K562 (cell line): ENCODE results near the gene HPD. TPM values are rescaled to one million over a fixed set of nuclear protein-coding genes. Genes with fewer than 3 reads are reported as not detected.

Experiments used
- CHD2 ChIP-seq: IDR thresholded peaks from 2 replicates; pipeline ENCODE4 v1.6.1; 2011; ENCODE audit warnings: low read depth, low read length
- DPF2 ChIP-seq: fragments of 450-650 bp; IDR thresholded peaks from 2 replicates; pipeline ENCODE4 v1.6.1; 2016
- EP300 ChIP-seq: IDR thresholded peaks from 2 replicates; pipeline ENCODE4 v1.6.1; 2012; ENCODE audit warnings: low read length, improper control_type of control experiment
- NFIX ChIP-seq: fragments of 250-450 bp; sonication (Bioruptor Pico); IDR thresholded peaks from 2 replicates; pipeline ENCODE4 v1.4.0; 2020; ENCODE audit warnings: low read depth, mild to moderate bottlenecking, moderate library complexity
- NFRKB ChIP-seq: fragments of 450-650 bp; IDR thresholded peaks from 2 replicates; pipeline ENCODE4 v1.6.1; 2016; ENCODE audit warnings: low read depth
- PHB ChIP-seq: fragments of 250-450 bp; sonication (Bioruptor Pico); IDR thresholded peaks from 2 replicates; pipeline ENCODE4 v1.5.0; 2021
- SMARCC2 ChIP-seq: fragments of 450-650 bp; IDR thresholded peaks from 2 replicates; pipeline ENCODE4 v1.6.1; 2017; ENCODE audit warnings: antibody characterized with exemption, moderate library complexity, mild to moderate bottlenecking, low read depth
- SRSF1 ChIP-seq: fragments of 200-400 bp; formaldehyde crosslinking; IDR thresholded peaks from 2 replicates; pipeline ENCODE4 v1.6.1; 2017; ENCODE audit warnings: mild to moderate bottlenecking, low read depth, low read length, moderate library complexity
- U2AF2 ChIP-seq: fragments of 200-400 bp; formaldehyde crosslinking; optimal IDR thresholded peaks from 2 replicates; pipeline ENCODE3; 2017; ENCODE audit warnings: low read depth, mild to moderate bottlenecking, low read length
- ZNF134 ChIP-seq: fragments of 250-450 bp; sonication (Bioruptor Pico); conservative IDR thresholded peaks from 2 replicates; pipeline ENCODE4 v1.4.0; 2020
- ZNF174 ChIP-seq: fragments of 250-450 bp; sonication (Bioruptor Pico); IDR thresholded peaks from 2 replicates; pipeline ENCODE4 v1.4.0; 2020; ENCODE audit warnings: mild to moderate bottlenecking
- ZNF668 ChIP-seq: fragments of 250-450 bp; sonication (Bioruptor Pico); IDR thresholded peaks from 2 replicates; pipeline ENCODE4 v1.8.0; 2022; ENCODE audit warnings: mild to moderate bottlenecking, inconsistent platforms
- ZNF778 ChIP-seq: fragments of 450-650 bp; formaldehyde crosslinking; IDR thresholded peaks from 2 replicates; pipeline ENCODE4 v1.4.0; 2020; ENCODE audit warnings: mild to moderate bottlenecking, moderate library complexity
- ZNF79 ChIP-seq: fragments of 250-450 bp; sonication (Bioruptor Pico); IDR thresholded peaks from 2 replicates; pipeline ENCODE4 v1.4.0; 2020; ENCODE audit warnings: low read depth, mild to moderate bottlenecking, moderate library complexity
- polyA plus RNA-seq, 8 experiments: library from polyadenylated mRNA; depleted of rRNA in 4 of 8; stranded (reverse) in 5 of 8; unstranded in 3 of 8; fragments of >200 nt; fragmentation: Nextera tagmentation in 2 of 8; fragmentation: Illumina TruSeq in 1 of 8; extraction: Ambion mirVana in 2 of 8; extraction: Trizol in 1 of 8; gene quantifications; 2 replicates each; pipeline versions ENCODE4 v1.2.1 to v1.2.3, GENCODE V29; 2011 to 2014; ENCODE audit warnings: inconsistent platforms in 1 of 8, missing spikeins in 1 of 8
- total RNA-seq, 7 experiments: library from RNA; depleted of rRNA in 6 of 7; stranded (reverse); fragments of >200 nt in 6 of 7; fragmentation: Illumina TruSeq in 2 of 7; extraction: Trizol in 2 of 7; gene quantifications; 2 replicates each; pipeline versions ENCODE4 v1.2.1 to v1.2.3, GENCODE V29; 2011 to 2021; ENCODE audit warnings: low replicate concordance in 1 of 7
- TF ChIP-seq, protein P1 (sequence below), 2 experiments: fragments of 450-650 bp in 1 of 2; sonication (generic) in 1 of 2; formaldehyde crosslinking; conservative IDR thresholded peaks; 2 replicates each; pipeline versions ENCODE4 v1.4.0 to v1.8.1; 2020 to 2022; ENCODE audit warnings: mild to moderate bottlenecking in 1 of 2, missing genetic modification reagents in 1 of 2
- TF ChIP-seq, protein P2 (sequence below): fragments of 450-650 bp; formaldehyde crosslinking; IDR thresholded peaks from 2 replicates; pipeline ENCODE4 v1.4.0; 2022; ENCODE audit warnings: missing genetic modification characterization
- TF ChIP-seq, protein P3 (sequence below): fragments of 250-450 bp; sonication (Bioruptor Pico); IDR thresholded peaks from 2 replicates; pipeline ENCODE4 v1.8.0; 2021; ENCODE audit warnings: moderate library complexity, mild to moderate bottlenecking, inconsistent platforms

HPD gene
- total and polyA plus RNA-seq, 9 of the 15 experiments (the other 6 are each of a cell fraction or from before 2014, with no cell fraction given): 0.06 to 0.29 (median 0.07) TPM; not detected in 4

DNA sequence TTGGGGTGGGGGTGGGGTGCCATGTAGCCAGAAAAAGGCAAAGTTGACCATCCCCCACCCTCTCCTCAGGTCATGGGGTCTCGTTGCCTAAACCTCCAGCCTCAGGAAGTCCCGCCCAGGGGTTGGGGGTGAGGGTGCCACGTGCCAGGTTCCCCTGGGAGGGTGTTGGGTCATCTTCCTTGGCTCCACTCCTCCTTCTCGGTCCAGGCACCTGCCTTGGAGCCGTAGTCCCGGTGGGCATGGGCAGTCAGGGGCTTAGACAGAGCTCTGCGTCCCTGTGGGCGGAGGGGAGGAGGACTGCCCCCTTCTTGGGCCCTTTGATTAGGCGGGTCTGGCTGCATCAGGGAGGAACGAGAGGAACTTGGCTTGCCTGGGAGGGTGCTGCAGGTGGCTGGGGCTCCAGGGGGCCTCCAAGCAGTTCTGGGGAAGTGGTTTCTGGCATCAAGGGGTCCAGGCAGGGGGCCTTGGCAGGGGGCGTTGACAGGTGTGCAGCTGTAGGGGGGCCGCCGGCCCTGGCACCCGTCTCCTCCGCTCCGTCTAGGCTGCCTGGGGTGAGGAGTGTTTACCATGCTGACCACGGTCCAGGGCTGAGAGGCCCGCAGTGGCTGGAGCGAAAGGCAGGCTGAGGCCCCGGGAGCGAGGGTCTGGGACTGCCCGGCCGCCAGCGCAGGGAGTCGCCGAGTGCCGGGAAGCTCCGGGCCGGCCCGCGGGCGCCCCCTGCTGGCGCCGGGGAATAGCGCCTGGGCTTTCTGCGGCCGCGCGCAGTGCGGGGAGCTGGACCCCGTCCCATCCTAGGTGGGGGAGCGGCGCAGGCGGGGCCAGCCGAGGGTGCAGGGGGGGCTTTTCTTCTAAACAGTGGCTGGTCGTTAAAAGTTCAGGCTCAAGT is 47.0 kb downstream of the HPD start (continued):
- no peak for TF ChIP-seq U2AF2
- TF ChIP-seq ZNF134 (CRISPR knock-in tag): no peak
- no peak for TF ChIP-seq NFIX
- TF ChIP-seq DPF2: no peak
- no peak for TF ChIP-seq ZNF778
- TF ChIP-seq, protein P1, sequence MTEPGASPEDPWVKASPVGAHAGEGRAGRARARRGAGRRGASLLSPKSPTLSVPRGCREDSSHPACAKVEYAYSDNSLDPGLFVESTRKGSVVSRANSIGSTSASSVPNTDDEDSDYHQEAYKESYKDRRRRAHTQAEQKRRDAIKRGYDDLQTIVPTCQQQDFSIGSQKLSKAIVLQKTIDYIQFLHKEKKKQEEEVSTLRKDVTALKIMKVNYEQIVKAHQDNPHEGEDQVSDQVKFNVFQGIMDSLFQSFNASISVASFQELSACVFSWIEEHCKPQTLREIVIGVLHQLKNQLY (CRISPR knock-in tag; conservative IDR thresholded peaks at IDR 0.05): no peak
- no peak for TF ChIP-seq SRSF1
- TF ChIP-seq NFRKB: no peak
- TF ChIP-seq SMARCC2: no peak
- TF ChIP-seq EP300: no peak
- TF ChIP-seq ZNF79: no peak
- TF ChIP-seq, protein P2, sequence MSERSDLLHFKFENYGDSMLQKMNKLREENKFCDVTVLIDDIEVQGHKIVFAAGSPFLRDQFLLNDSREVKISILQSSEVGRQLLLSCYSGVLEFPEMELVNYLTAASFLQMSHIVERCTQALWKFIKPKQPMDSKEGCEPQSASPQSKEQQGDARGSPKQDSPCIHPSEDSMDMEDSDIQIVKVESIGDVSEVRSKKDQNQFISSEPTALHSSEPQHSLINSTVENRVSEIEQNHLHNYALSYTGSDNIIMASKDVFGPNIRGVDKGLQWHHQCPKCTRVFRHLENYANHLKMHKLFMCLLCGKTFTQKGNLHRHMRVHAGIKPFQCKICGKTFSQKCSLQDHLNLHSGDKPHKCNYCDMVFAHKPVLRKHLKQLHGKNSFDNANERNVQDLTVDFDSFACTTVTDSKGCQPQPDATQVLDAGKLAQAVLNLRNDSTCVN (CRISPR knock-in tag): no peak
- TF ChIP-seq ZNF668 (CRISPR knock-in tag): no peak
- TF ChIP-seq, protein P3, sequence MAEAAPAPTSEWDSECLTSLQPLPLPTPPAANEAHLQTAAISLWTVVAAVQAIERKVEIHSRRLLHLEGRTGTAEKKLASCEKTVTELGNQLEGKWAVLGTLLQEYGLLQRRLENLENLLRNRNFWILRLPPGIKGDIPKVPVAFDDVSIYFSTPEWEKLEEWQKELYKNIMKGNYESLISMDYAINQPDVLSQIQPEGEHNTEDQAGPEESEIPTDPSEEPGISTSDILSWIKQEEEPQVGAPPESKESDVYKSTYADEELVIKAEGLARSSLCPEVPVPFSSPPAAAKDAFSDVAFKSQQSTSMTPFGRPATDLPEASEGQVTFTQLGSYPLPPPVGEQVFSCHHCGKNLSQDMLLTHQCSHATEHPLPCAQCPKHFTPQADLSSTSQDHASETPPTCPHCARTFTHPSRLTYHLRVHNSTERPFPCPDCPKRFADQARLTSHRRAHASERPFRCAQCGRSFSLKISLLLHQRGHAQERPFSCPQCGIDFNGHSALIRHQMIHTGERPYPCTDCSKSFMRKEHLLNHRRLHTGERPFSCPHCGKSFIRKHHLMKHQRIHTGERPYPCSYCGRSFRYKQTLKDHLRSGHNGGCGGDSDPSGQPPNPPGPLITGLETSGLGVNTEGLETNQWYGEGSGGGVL (CRISPR knock-in tag): no peak
- no peak for TF ChIP-seq CHD2
- no peak for TF ChIP-seq ZNF174 (CRISPR knock-in tag)
- no peak for TF ChIP-seq PHB (CRISPR knock-in tag)
